Body of pancreas (tissue), 4 donors: ENCODE results near the gene ZNF236. TPM values are rescaled to one million over a fixed set of nuclear protein-coding genes. Genes with fewer than 3 reads are reported as not detected.
A peak's percentile ranks its signal among the peaks of the same experiment; 100 is the strongest.

Experiments
- ATAC-seq: fragments of 150-250 bp; one replicate; pipeline ENCODE4 v1.9.1; 2016
- DNase-seq, 4 donors: peaks; one replicate each; pipeline ENCODE4 v3.0.0-alpha.2; 2019
- H3K27ac ChIP-seq, 4 donors: fragments of 200-600 bp; sonication (generic); 1 replicate in 3 of 4; 2 replicates in 1 of 4; pipeline versions ENCODE4 v1.5.1 to v1.6.1; 2016 to 2019; ENCODE audit warnings: mild to moderate bottlenecking in 1 of 4, mixed read lengths in 1 of 4, moderate library complexity in 1 of 4
- H3K27me3 ChIP-seq, 2 donors: fragments of 200-600 bp; sonication (generic); one replicate each; pipeline ENCODE4 v1.6.0; 2016; ENCODE audit warnings: mild to moderate bottlenecking in 1 of 2
- H3K36me3 ChIP-seq, 2 donors: fragments of 200-600 bp; sonication (generic); replicated peaks in 1 of 2; 2 replicates each; pipeline ENCODE4 v1.5.1; 2016; ENCODE audit warnings: low read depth in 2 of 2; ENCODE audit not compliant: insufficient read depth in 1 of 2
- H3K4me1 ChIP-seq: fragments of 200-600 bp; sonication (generic); one replicate; pipeline ENCODE4 v1.6.0; 2016
- H3K4me3 ChIP-seq, 2 donors: fragments of 200-600 bp; sonication (generic); 1 replicate in 1 of 2; 2 replicates in 1 of 2; pipeline ENCODE4 v1.5.1; 2016 to 2019
- H3K9me3 ChIP-seq, 3 donors: fragments of 200-600 bp; sonication (generic); 1 replicate in 2 of 3; 2 replicates in 1 of 3; pipeline ENCODE4 v1.5.1; 2016
- POLR2A ChIP-seq, 3 donors: fragments of 450-650 bp; IDR thresholded peaks; one replicate each; pipeline ENCODE4 v1.6.1; 2016; ENCODE audit warnings: antibody characterized with exemption in 3 of 3, mild to moderate bottlenecking in 2 of 3
- WGBS, 2 donors: methylation state at CpG; one replicate each; pipeline ENCODE4 v1.1.5; 2017; 5-methylcytosine and 5-hydroxymethylcytosine counted together
- intact Hi-C: fragments of 100-400 bp; cut with DNase I; formaldehyde crosslinking; loops from one replicate; pipeline ENCODE4 v1.15.1; 2023
- total RNA-seq, 2 donors: library from RNA; depleted of rRNA; stranded (reverse); fragments of >200 nt; gene quantifications; one replicate each; pipeline ENCODE4 v1.1.0, GENCODE V29; 2016
- TF ChIP-seq, protein P1 (sequence below), 7 experiments: fragments of 450-650 bp in 4 of 7; fragments of 200-600 bp in 3 of 7; sonication (generic) in 3 of 7; IDR thresholded peaks; one replicate each; pipeline ENCODE4 v1.5.1; 2016 to 2019; ENCODE audit warnings: antibody characterized with exemption in 7 of 7

ZNF236 gene
- total RNA-seq, 2 donors from 2014 or later, result 9.6 to 22.7 TPM

DNA sequence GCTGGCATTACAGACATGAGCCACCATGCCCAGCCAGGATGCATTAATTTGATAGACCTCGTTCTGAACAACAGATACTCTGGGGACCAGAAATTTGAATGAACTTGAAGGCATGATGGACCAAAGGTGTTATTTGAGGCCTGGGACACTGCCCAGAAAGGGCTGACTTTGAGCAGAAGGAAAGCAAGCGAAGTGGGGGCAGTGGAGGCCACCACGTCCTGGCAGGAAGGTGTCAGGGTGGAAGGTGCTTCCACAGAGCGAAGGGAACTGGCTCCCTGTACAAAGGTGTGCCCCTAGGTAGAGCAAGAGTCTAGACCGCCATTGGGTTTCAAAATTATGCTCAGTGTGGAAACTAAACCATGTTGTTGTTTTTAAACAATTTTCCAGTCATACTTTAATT, 23.9 kb downstream of the ZNF236 start:
- no peak overlapping the region for H3K27ac ChIP-seq
- 94 to 96% methylated on average over 5 of the region's 5 CpGs for WGBS, 2 donors

DNA sequence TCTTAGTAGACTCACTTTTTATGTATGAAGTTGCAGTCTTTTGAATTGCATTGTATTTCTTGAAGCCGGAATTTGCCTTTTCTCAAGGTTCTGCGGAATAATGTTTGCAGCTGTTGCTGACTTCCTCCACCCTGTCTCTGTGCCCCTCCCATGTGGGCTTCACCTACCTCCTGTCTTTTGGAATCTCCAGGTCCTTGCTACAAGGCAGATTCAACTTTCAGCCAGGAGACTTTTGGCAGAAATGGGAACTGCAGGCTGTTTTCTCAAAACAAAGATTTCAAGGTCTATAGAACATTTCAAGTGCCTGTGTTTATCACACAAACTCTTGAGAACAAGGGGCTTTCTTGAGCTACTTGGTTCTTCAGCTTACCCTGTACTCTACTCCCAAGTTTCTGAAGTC, 25.6 kb downstream of the ZNF236 start:
- Histone ChIP-seq H3K4me3 (no peak overlapping the region), H3K27me3 (no peaks in the 10 kb centered on the region), H3K27ac (no peak overlapping the region), H3K36me3 (no peaks in the 10 kb centered on the region), H3K9me3 (no peaks in the 10 kb centered on the region), H3K4me1 (peaks cover 28% of the 10 kb centered on the region)
- WGBS, 2 donors, result 57 to 86% methylated on average over 2 of the region's 2 CpGs
- no peak for DNase-seq
- intact Hi-C loops, result no loop called here
- TF ChIP-seq, protein P1, sequence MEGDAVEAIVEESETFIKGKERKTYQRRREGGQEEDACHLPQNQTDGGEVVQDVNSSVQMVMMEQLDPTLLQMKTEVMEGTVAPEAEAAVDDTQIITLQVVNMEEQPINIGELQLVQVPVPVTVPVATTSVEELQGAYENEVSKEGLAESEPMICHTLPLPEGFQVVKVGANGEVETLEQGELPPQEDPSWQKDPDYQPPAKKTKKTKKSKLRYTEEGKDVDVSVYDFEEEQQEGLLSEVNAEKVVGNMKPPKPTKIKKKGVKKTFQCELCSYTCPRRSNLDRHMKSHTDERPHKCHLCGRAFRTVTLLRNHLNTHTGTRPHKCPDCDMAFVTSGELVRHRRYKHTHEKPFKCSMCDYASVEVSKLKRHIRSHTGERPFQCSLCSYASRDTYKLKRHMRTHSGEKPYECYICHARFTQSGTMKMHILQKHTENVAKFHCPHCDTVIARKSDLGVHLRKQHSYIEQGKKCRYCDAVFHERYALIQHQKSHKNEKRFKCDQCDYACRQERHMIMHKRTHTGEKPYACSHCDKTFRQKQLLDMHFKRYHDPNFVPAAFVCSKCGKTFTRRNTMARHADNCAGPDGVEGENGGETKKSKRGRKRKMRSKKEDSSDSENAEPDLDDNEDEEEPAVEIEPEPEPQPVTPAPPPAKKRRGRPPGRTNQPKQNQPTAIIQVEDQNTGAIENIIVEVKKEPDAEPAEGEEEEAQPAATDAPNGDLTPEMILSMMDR (IDR thresholded peaks at IDR 0.05), result peak in 3 of 7 experiments; percentile 9 to 21 (median 14)
- TF ChIP-seq POLR2A (IDR thresholded peaks at IDR 0.05), result no peak
- ATAC-seq, result no peak

More for the DNA sequence above, 23.9 kb downstream of the ZNF236 start:
- DNase-seq (no peak), ATAC-seq (no peak)
- TF ChIP-seq, protein P1 (IDR thresholded peaks at IDR 0.05), result no peak
- no peak for TF ChIP-seq POLR2A (IDR thresholded peaks at IDR 0.05)
- H3K9me3 ChIP-seq, result no peaks in the 10 kb centered on the region
- H3K4me1 ChIP-seq, result peaks cover 39% of the 10 kb centered on the region
- H3K36me3 ChIP-seq, result no peaks in the 10 kb centered on the region
- intact Hi-C loops, result no loop called here
- no peak overlapping the region for H3K4me3 ChIP-seq
- no peaks in the 10 kb centered on the region for H3K27me3 ChIP-seq

DNA sequence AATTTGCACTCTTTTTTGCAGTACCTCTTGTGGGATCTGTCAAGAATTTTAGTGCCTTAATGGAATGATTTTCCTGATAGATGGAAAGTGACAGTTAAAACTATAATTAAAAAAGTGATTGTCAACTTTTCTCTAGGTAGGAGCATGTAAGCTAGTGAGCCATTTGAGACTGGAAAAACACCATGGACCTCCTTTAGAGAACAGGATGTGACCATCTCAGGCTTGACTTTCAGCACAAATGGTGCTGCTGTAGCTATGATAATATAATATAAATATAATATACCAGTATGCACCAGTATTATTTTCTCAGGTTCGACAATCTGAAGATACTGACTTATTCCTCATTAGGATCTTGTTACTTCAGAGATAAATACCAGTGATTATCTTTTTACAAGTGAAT, 27.8 kb downstream of the ZNF236 start:
- DNase-seq (no peak), ATAC-seq (no peak)
- Histone ChIP-seq H3K36me3 (no peaks in the 10 kb centered on the region), H3K27me3 (no peaks in the 10 kb centered on the region), H3K4me1 (peaks cover 8% of the 10 kb centered on the region), H3K27ac (no peak overlapping the region), H3K9me3 (no peaks in the 10 kb centered on the region), H3K4me3 (no peak overlapping the region)
- no peak for TF ChIP-seq POLR2A (IDR thresholded peaks at IDR 0.05)
- TF ChIP-seq, protein P1 (IDR thresholded peaks at IDR 0.05), result no peak
- WGBS, 2 donors, result 75 to 76% methylated on average over 1 of the region's 1 CpG
- intact Hi-C loops, result no loop called here

DNA sequence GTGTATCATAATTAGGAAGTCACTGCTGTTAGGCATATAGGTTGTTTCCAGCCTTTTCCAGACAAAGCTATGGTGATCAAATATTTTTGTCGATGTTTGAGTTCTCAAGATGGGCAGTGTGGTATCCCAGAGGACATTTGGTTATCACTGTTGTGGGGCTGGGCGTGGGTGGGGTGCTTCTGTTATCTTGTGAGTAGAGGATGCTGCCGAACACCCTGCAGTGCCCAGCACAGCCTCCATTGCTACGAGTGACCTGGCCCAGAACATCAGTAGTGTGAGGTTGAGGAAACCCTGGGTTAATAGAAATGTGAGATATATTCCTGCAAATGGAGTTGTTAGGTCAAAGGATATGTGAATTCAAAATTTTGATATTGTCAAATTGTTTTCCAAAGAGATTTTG, 33.2 kb downstream of the ZNF236 start:
- Histone ChIP-seq H3K27ac (no peak overlapping the region), H3K27me3 (no peaks in the 10 kb centered on the region), H3K4me1 (peaks cover 7% of the 10 kb centered on the region), H3K4me3 (no peak overlapping the region), H3K36me3 (no peaks in the 10 kb centered on the region), H3K9me3 (no peaks in the 10 kb centered on the region)
- no peak for DNase-seq
- intact Hi-C loops, result no loop called here
- TF ChIP-seq, protein P1 (IDR thresholded peaks at IDR 0.05), result no peak
- no peak for TF ChIP-seq POLR2A (IDR thresholded peaks at IDR 0.05)
- ATAC-seq, result no peak
- WGBS, 2 donors, result 93 to 94% methylated on average over 3 to 4 of the region's 4 CpGs

DNA sequence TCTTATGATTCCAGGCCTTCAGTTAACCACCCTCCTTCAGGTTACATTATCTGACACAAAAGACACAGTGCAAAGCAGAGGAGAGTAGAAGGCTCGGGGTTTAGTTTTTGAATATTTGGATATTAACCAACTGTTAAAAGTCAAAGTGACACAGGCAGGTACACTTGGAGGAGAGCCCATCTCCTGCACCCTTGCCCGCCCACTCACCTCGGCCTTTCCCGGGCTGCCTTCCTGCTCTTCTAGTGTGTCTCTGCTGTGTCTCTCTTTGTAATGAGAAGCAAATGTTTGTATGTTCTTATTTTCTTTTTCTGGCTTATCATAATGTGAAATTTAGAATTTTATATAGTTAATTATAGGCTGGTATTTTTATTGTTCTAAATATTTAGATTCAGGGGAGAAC, 35.1 kb downstream of the ZNF236 start:
- peak overlapping the region in 3 of 4 donors; percentile 11 to 48 (median 33) for H3K27ac ChIP-seq
- H3K4me1 ChIP-seq, result peaks cover 7% of the 10 kb centered on the region
- ATAC-seq (no peak), DNase-seq (no peak)
- TF ChIP-seq, protein P1 (IDR thresholded peaks at IDR 0.05), result no peak
- TF ChIP-seq POLR2A (IDR thresholded peaks at IDR 0.05), result no peak
- no peak overlapping the region for H3K4me3 ChIP-seq
- no peaks in the 10 kb centered on the region for H3K27me3 ChIP-seq
- H3K9me3 ChIP-seq, result no peaks in the 10 kb centered on the region
- WGBS, 2 donors, result 41 to 52% methylated on average over 4 of the region's 4 CpGs
- intact Hi-C loops, result no loop called here
- no peaks in the 10 kb centered on the region for H3K36me3 ChIP-seq
